Activated CD4-positive, alpha-beta T cell treated with anti-CD3 and anti-CD28 coated beads for 1 hour (primary cell): Measurements from ENCODE around the gene CBX3.
"Not testable (repeated sequence)": the region's sequence is repeated elsewhere in the genome, so short reads cannot be mapped to it uniquely, and the experiment has no call there.

ENCODE experiments used
- DNase-seq: peaks from one replicate; pipeline ENCODE4 v3.0.0-alpha.2; 2020

CBX3 gene

GRCh38 chr7:26188957-26189541 lies 12.5 kb upstream of the CBX3 start:
- no peak for DNase-seq

GRCh38 chr7:26189697-26190096 lies 11.8 kb upstream of the CBX3 start:
- DNase-seq = no peak

DNA sequence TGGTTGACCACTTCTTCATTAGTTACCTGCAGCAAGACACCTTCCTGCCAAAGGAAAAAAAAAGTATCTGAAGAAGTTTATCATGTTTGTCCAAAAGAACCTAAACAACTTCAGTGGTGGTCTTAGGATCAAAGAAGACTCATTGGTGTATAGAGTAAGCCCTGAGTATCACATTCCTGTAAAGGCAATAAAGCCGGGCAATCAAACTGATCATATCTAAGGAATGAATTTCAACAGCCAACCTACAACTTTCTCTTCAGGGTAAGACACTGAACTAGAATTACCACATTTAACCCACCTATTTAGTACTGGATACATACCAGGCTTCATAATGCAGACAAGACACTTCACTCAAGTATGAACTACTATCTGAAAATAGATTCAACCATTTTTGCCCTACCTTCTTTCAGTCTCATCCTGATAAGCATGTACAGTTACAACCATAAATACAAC lies 11.1 kb upstream of the CBX3 start:
- DNase-seq = no peak

GRCh38 chr7:26191233-26191973 lies 10.1 kb upstream of the CBX3 start:
- DNase-seq = no peak

DNA sequence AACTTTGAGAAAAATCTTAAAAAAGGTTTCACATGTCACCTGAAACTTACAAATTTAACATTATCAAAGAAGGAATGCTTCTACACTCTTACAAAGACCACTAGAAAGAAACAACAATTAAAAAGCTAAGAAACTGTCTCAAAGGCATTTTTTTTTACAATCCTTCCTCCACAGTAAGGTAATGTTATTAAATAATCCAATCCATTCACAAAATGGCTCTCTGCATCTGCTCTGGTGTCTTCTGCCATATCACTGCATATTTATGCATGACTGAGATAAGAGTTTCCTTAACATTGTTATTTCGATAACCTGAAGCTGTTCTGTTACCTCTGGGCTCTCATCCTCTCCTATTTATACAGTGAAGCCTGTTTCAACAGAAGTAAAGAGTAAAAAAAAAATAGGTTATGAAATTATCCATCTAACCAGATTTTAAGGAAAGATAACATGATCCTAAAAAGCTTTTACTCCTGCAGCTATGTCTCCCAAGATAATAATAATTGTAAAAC lies 9.5 kb upstream of the CBX3 start:
- DNase-seq = no peak

GRCh38 chr7:26192485-26193087 lies 9.0 kb upstream of the CBX3 start:
- DNase-seq = no peak

DNA sequence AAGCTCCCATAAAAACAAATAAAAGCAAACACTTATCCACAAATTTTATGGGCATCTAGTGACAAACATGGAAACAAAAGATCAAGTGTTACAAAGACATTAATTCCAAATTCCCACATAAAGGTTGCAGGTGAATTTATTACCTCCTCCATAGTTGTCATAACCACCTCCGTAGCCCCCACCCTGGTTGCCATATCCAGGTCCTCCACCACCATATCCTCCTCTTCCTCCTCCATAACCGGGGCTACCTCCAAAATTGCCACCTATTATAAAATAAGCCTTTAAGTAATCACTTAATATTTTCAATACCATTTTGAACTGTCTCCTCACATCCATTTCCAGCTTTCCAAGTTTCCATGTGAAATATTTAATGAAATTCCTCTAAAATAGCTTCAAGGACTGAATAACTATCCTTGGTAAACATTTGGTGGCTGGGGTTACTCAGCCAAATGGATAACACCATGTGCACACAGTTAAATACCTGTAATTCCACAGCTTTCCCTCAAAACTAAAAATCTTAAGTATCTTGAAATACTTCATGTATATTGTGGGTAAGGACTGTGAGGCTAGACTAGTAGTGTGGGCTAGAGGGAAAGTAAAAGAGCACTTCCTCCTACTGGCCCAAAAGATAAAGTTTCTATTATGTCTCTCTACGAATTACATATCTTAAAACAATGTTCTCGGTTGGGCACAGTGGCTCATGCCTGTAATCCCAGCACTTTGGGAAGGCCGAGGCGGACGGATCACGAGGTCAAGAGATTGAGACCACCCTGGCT lies 7.9 kb upstream of the CBX3 start:
- no peak for DNase-seq

DNA sequence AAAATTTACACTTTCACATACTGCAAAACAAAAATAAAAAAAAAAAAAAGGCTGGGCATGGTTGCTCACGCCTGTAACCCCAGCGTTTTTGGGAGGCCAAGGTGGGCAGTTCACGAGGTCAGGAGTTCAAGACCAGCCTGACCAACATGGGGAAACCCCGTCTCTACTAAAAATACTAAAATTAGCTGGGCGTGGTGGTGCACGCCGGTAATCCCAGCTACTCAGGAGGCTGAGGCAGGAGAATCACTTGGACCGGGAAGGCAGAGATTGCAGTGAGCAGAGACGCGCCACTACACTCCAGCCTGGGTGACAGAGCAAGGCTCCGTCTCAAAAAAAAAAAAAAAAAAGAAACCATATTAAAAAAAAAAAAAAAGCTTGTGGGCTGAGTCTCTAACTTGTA lies 6.8 kb upstream of the CBX3 start:
- DNase-seq = not testable (repeated sequence)

- no peak for DNase-seq
Measured at GRCh38 chr7:26195182-26195581, 6.4 kb upstream of the CBX3 start.

- DNase-seq = no peak
Measured at GRCh38 chr7:26195867-26196657, 5.5 kb upstream of the CBX3 start.

GRCh38 chr7:26197153-26198115 lies 4.1 kb upstream of the CBX3 start:
- no peak for DNase-seq

GRCh38 chr7:26198133-26198780 lies 3.3 kb upstream of the CBX3 start:
- no peak for DNase-seq

GRCh38 chr7:26198781-26199169 lies 2.8 kb upstream of the CBX3 start:
- no peak for DNase-seq

- peak; percentile 57 for DNase-seq
Measured at GRCh38 chr7:26199301-26200037, 2.1 kb upstream of the CBX3 start.

- peak; percentile 69 for DNase-seq
Measured at GRCh38 chr7:26200038-26200443, 1.5 kb upstream of the CBX3 start.

- DNase-seq = peak; percentile 98
Measured at GRCh38 chr7:26200444-26201246, 900 bp upstream of the CBX3 start, which contains the start of gene HNRNPA2B1. HNRNPA2B1 (minus strand) TSS chr7:26200746; CDS start chr7:26200577, 169 bp downstream.

- peak; percentile 48 for DNase-seq
Measured at GRCh38 chr7:26202019-26202990, 760 bp downstream of the CBX3 start.

DNA sequence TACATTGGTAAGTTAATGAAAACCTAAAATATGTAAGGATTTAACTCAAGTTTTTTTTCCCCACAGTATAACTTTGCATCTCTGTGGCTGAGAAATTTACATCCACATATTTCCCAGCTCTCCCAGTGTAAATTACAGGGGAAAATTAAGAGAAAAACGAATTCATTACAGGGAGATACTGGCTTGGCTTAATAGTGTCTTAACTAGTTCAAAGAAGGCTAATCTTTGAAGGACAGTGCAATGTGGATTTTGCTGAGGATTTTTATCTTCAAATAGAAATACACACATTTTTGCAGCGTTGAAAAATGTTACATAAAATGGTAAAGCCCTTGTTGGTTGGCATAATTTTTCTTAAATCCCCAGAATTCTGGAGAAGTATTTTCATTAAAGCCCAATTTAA lies 1.5 kb downstream of the CBX3 start:
- no peak for DNase-seq
